Measurements from ENCODE around the gene CLOCK. TPM values are rescaled to one million over a fixed set of nuclear protein-coding genes. Genes with fewer than 3 reads are reported as not detected.

The CLOCK gene
- total and polyA plus RNA-seq, 2 of the 8 experiments (the other 6 are each of a cell fraction or from before 2014, with no cell fraction given): 7.7 to 24.2 TPM

- Histone ChIP-seq H3K36me3 (ENCODE audit: control insufficient read depth in 2 of 4, insufficient read depth in 4 of 4, low read length in 3 of 4) (no peaks in the 10 kb centered on the region), H4K5ac (ENCODE audit: insufficient read length, low read depth, low read length) (no peak overlapping the region), H3K56ac (replicated peaks; ENCODE audit: insufficient read length, low read depth, low read length) (no peak overlapping the region), H3K18ac (ENCODE audit: extremely low read depth, low read length) (no peak overlapping the region), H2AFZ (ENCODE audit: low read length) (no peak overlapping the region), H3K4me3 (ENCODE audit: extremely low read depth in 1 of 4, insufficient read depth in 2 of 4, low read depth in 3 of 4, low read length in 4 of 4) (no peak overlapping the region), H3K9ac (replicated peaks in 1 of 4; ENCODE audit: extremely low read depth in 1 of 4, low read depth in 3 of 4, low read length in 3 of 4) (no peak overlapping the region), H4K91ac (replicated peaks; ENCODE audit: insufficient read length, low read length) (no peak overlapping the region), H2BK5ac (ENCODE audit: low read depth, low read length) (no peak overlapping the region), H2BK15ac (ENCODE audit: low read length) (no peak overlapping the region), H3K4me1 (replicated peaks in 1 of 4; ENCODE audit: control insufficient read depth in 3 of 4, insufficient read depth in 4 of 4, low read length in 3 of 4) (peaks cover 4 to 11% (median 8%) of the 10 kb centered on the region in 4 experiments; a peak in 5 of 7 replicates), H3K9me3 (ENCODE audit: insufficient read depth in 2 of 2, low read depth in 1 of 2, low read length in 1 of 2) (no peaks in the 10 kb centered on the region), H3K27me3 (replicated peaks in 1 of 4; ENCODE audit: control insufficient read depth in 3 of 4, extremely low read depth in 1 of 4, insufficient read depth in 3 of 4, low read length in 3 of 4) (no peaks in the 10 kb centered on the region), H3K23me2 (ENCODE audit: low read depth, low read length) (peaks cover 5% of the 10 kb centered on the region; the same call in 1 of the 2 replicates), H3K79me1 (ENCODE audit: low read depth, low read length) (no peaks in the 10 kb centered on the region; the same call in 1 of the 2 replicates), H3K23ac (ENCODE audit: insufficient read length) (no peak overlapping the region), H2BK12ac (ENCODE audit: low read depth, low read length) (no peak overlapping the region), H3K79me2 (ENCODE audit: control insufficient read depth in 1 of 2, insufficient read depth in 2 of 2, low read length in 2 of 2) (peaks cover 0 to 7% of the 10 kb centered on the region in 2 experiments; a peak in 2 of 4 replicates), H3K27ac (ENCODE audit: low read depth, low read length) (no peak overlapping the region), H3K4ac (replicated peaks; ENCODE audit: insufficient read length, low read depth, low read length) (no peak overlapping the region), H4K8ac (ENCODE audit: extremely low read depth, insufficient read depth, low read length) (no peak overlapping the region), H4K20me1 (replicated peaks in 1 of 2; ENCODE audit: control insufficient read depth in 1 of 2, insufficient read depth in 2 of 2, low read length in 2 of 2) (no peaks in the 10 kb centered on the region), H3K14ac (ENCODE audit: insufficient read length) (no peak overlapping the region), H2BK20ac (ENCODE audit: low read length) (no peak overlapping the region), H3K4me2 (ENCODE audit: insufficient read depth in 1 of 2, low read depth in 2 of 2, low read length in 2 of 2) (no peak overlapping the region), H2BK120ac (replicated peaks; ENCODE audit: low read depth, low read length) (no peak overlapping the region), H2AK5ac (ENCODE audit: low read depth, low read length) (no peak overlapping the region)
- WGBS, 2 experiments (ENCODE audit: extremely low coverage in 1 of 2, insufficient coverage in 1 of 2, insufficient read length in 1 of 2, insufficient replicate concordance in 2 of 2, low coverage in 1 of 2, low lambda C conversion rate in 2 of 2, missing lambda C conversion rate in 1 of 2): 81% methylated on average over 2 of the region's 2 CpGs; no CpG with 5 or more reads in 1 of the 2 experiments
- CTCF ChIA-PET (ENCODE audit: partially characterized antibody): no interaction called here
- TF ChIP-seq SAP30 (IDR thresholded peaks at IDR 0.05; ENCODE audit: insufficient read depth, insufficient replicate concordance, low read length): no peak
- TF ChIP-seq ASH2L (IDR thresholded peaks at IDR 0.05; ENCODE audit: low read length): no peak
- TF ChIP-seq SUZ12 (IDR thresholded peaks at IDR 0.05; ENCODE audit: low read length): no peak
- no peak for TF ChIP-seq GABPA (IDR thresholded peaks at IDR 0.05; ENCODE audit: borderline replicate concordance, insufficient read depth, low read length)
- no peak for TF ChIP-seq CHD1 (IDR thresholded peaks at IDR 0.05; ENCODE audit: low read depth, low read length)
- TF ChIP-seq SIRT6 (IDR thresholded peaks at IDR 0.05; ENCODE audit: low read length): no peak
- no peak for TF ChIP-seq CHD2 (IDR thresholded peaks at IDR 0.05; ENCODE audit: low read length)
- TF ChIP-seq POLR2A (IDR thresholded peaks at IDR 0.05; ENCODE audit: control extremely low read depth in 1 of 2, low read depth in 2 of 2, low read length in 2 of 2): no peak
- no peak for TF ChIP-seq HDAC2 (IDR thresholded peaks at IDR 0.05; ENCODE audit: borderline replicate concordance in 1 of 2, low read depth in 2 of 2, low read length in 2 of 2)
- TF ChIP-seq SP2 (IDR thresholded peaks at IDR 0.05; ENCODE audit: low read length): no peak
- no peak for TF ChIP-seq CREB1 (IDR thresholded peaks at IDR 0.05)
- TF ChIP-seq RXRA (IDR thresholded peaks at IDR 0.05; ENCODE audit: insufficient read depth, low read depth, low read length): no peak
- no peak for TF ChIP-seq MAFK (IDR thresholded peaks at IDR 0.05; ENCODE audit: low read depth, low read length)
- no peak for TF ChIP-seq TAF7 (optimal IDR thresholded peaks at IDR 0.05; ENCODE audit: borderline replicate concordance, low read depth, low read length)
- POLR2A ChIA-PET (ENCODE audit: partially characterized antibody): no interaction called here
- FAIRE-seq: no peak
- no peak for DNase-seq (ENCODE audit: low read depth in 1 of 2, low spot score in 2 of 2)
These were observed 3.2 kb upstream of the CLOCK start for GRCh38 chr4:55549888-55550287.

All from H1 (cell line).